GM18868 (cell line): Measurements from ENCODE around the gene CEACAM21.
A peak's percentile ranks its signal among the peaks of the same experiment; 100 is the strongest.
"Not testable (repeated sequence)": the region's sequence is repeated elsewhere in the genome, so short reads cannot be mapped to it uniquely, and the experiment has no call there.

ENCODE experiments used
- ATAC-seq: cut with Tn5 transposase; IDR thresholded peaks from one replicate; pipeline ENCODE4 v1.9.1; 2021; ENCODE audit warnings: mild to moderate bottlenecking, moderate library complexity; ENCODE audit not compliant: unreplicated experiment

The CEACAM21 gene

GRCh38 chr19:41548954-41549688 lies 26.8 kb upstream of the CEACAM21 start:
- ATAC-seq = peak; percentile 40

- ATAC-seq = no peak
Observed at GRCh38 chr19:41549884-41550283, 26.1 kb upstream of the CEACAM21 start.

- no peak for ATAC-seq
Observed at GRCh38 chr19:41551212-41551610, 24.8 kb upstream of the CEACAM21 start.

- ATAC-seq = no peak
Observed at GRCh38 chr19:41551711-41552110, 24.3 kb upstream of the CEACAM21 start.

- no peak for ATAC-seq
Observed at GRCh38 chr19:41552558-41552957, 23.4 kb upstream of the CEACAM21 start.

- no peak for ATAC-seq
Observed at GRCh38 chr19:41553804-41554203, 22.2 kb upstream of the CEACAM21 start.

GRCh38 chr19:41554907-41555306 lies 21.1 kb upstream of the CEACAM21 start:
- ATAC-seq = no peak

- ATAC-seq = no peak
Observed at GRCh38 chr19:41555748-41556147, 20.2 kb upstream of the CEACAM21 start.

GRCh38 chr19:41563854-41564514 lies 12.0 kb upstream of the CEACAM21 start:
- no peak for ATAC-seq

- no peak for ATAC-seq
Observed at GRCh38 chr19:41564515-41565378, 11.2 kb upstream of the CEACAM21 start.

- ATAC-seq = no peak
Observed at GRCh38 chr19:41565379-41565720, 10.6 kb upstream of the CEACAM21 start.

GRCh38 chr19:41566001-41566400 lies 10.0 kb upstream of the CEACAM21 start:
- no peak for ATAC-seq

GRCh38 chr19:41569481-41570150 lies 6.3 kb upstream of the CEACAM21 start:
- ATAC-seq = no peak

GRCh38 chr19:41570179-41570578 lies 5.8 kb upstream of the CEACAM21 start:
- ATAC-seq = no peak

- no peak for ATAC-seq
Observed at GRCh38 chr19:41570639-41571112, 5.3 kb upstream of the CEACAM21 start.

- no peak for ATAC-seq
Observed at GRCh38 chr19:41577144-41577830, 1.3 kb downstream of the CEACAM21 start.

- ATAC-seq = no peak
Observed at GRCh38 chr19:41577833-41578232, 1.9 kb downstream of the CEACAM21 start.

GRCh38 chr19:41578886-41579285 lies 2.9 kb downstream of the CEACAM21 start:
- ATAC-seq = no peak

GRCh38 chr19:41581068-41581467 lies 5.1 kb downstream of the CEACAM21 start:
- not testable (repeated sequence) for ATAC-seq

GRCh38 chr19:41582577-41583182 lies 6.7 kb downstream of the CEACAM21 start:
- ATAC-seq = not testable (repeated sequence)
